ENCODE measurements around the gene NUP107. TPM values are rescaled to one million over a fixed set of nuclear protein-coding genes. Genes with fewer than 3 reads are reported as not detected.

NUP107 gene
- total and polyA plus RNA-seq, 11 donors = 10.4 to 27.0 (median 20.5) TPM

DNA sequence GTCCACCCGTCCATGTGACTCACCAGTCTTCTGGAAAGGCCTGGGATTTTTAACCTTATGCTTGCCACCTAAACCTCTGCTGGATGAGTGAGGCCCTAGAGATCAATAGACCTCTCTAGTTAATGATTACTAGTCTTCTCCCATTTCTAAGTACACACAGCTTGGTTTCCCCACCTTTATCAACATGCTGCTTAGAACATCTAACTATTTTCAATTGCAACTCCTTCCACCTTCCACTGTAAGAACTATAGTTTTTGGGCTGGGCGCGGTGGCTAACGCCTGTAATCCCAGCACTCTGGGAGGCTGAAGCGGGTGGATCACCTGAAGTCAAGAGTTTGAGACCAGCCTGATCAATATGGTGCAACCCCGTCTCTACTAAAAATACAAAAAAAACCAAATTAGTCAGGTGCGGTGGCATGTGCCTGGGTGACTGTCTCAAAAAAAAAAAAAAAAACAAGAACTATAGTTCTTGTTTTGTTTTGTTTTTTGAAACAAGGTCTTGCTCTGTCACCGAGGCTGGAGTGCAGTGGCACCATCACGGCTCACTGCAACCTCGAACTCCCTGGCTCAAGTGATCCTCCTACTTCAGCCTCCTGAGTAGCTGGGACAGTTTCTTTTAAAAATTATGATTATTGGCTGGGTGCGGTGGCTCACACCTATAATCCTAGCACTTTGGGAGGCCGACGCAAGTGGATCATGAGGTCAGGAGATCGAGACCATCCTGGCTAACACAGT, 102.5 kb downstream of the NUP107 start:
- H3K4me1 ChIP-seq = peaks cover 0 to 45% (median 0%) of the 10 kb centered on the region in 12 donors
- WGBS, 4 donors = 95 to 98% (median 97%) methylated on average over 14 of the region's 14 CpGs

DNA sequence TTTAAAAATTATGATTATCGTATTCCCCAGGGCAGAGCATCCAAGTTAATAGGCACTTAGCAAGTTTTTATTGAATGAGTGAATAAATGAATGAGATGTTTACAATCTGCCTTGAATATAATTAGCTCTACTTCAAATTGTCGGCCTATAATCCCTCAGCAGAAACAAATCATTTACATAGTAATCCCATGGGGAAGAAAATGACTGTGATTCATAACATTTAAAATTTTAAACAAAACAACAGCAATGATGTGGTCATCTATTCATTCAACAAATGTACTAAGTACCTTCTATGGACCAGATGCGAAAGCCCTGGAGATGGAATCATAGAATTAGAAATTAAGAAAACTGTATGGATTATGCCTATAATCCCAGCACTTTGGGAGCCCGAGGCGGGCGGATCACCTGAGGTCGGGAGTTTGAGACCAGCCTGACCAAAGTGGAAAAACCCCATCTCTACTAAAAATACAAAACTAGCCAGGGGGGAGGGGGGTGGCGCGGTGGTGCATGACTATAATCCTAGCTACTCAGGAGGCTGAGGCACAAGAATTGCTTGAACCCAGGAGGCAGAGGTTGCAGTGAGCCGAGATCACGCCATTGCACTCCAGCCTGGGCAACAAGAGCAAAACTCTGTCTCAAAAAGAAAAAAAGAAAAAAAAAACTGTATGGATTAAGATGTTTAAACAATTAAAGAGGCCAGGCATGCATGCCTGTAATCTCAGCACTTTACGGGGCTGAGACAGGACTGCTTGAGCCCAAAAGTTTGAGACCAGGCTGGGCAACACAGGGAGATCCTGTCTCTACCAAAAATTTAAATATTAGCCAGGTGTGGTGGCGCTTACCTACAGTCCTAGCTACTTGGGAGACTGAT, 103.5 kb downstream of the NUP107 start:
- ATAC-seq (no peak), DNase-seq (no peak)
- no peaks in the 10 kb centered on the region for H3K36me3 ChIP-seq
- H3K4me3 ChIP-seq = no peak overlapping the region
- intact Hi-C loops (cut with DNase I) = no loop called here
- H3K4me1 ChIP-seq = peaks cover 0 to 34% (median 0%) of the 10 kb centered on the region in 12 donors
- H3K27me3 ChIP-seq = no peaks in the 10 kb centered on the region
- WGBS, 4 donors = 93 to 96% (median 95%) methylated on average over 13 of the region's 13 CpGs
- no peak overlapping the region for H3K27ac ChIP-seq
- TF ChIP-seq, protein P1, sequence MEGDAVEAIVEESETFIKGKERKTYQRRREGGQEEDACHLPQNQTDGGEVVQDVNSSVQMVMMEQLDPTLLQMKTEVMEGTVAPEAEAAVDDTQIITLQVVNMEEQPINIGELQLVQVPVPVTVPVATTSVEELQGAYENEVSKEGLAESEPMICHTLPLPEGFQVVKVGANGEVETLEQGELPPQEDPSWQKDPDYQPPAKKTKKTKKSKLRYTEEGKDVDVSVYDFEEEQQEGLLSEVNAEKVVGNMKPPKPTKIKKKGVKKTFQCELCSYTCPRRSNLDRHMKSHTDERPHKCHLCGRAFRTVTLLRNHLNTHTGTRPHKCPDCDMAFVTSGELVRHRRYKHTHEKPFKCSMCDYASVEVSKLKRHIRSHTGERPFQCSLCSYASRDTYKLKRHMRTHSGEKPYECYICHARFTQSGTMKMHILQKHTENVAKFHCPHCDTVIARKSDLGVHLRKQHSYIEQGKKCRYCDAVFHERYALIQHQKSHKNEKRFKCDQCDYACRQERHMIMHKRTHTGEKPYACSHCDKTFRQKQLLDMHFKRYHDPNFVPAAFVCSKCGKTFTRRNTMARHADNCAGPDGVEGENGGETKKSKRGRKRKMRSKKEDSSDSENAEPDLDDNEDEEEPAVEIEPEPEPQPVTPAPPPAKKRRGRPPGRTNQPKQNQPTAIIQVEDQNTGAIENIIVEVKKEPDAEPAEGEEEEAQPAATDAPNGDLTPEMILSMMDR (IDR thresholded peaks at IDR 0.05) = no peak
- no peak for TF ChIP-seq POLR2A (IDR thresholded peaks at IDR 0.05)
- no peaks in the 10 kb centered on the region for H3K9me3 ChIP-seq

More for the DNA sequence above, 102.5 kb downstream of the NUP107 start:
- Histone ChIP-seq H3K27ac (no peak overlapping the region), H3K4me3 (no peak overlapping the region), H3K36me3 (no peaks in the 10 kb centered on the region), H3K9me3 (no peaks in the 10 kb centered on the region), H3K27me3 (no peaks in the 10 kb centered on the region)
- no peak for ATAC-seq
- TF ChIP-seq POLR2A (IDR thresholded peaks at IDR 0.05) = no peak
- TF ChIP-seq, protein P1 (IDR thresholded peaks at IDR 0.05) = no peak
- no peak for DNase-seq
- intact Hi-C loops (cut with DNase I) = loop anchor here in 1 of 10 donors (5.0 kb wide), 1 partner anchor 42 kb away; the partner anchor contains the start of gene SLC35E3

DNA sequence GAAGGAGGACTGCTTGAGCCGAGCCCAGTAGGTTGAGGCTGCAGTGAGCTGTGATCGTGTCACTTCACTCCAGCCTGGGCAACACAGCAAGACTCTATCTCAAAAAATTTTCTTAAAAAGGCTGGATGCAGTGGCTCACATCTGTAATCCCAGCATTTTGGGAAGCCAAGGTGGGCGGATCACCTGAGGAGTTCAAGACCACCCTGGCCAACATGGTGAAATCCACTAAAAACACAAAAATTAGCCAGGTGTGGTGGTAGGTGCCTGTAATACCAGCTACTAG, 104.1 kb downstream of the NUP107 start:
- H3K36me3 ChIP-seq = no peaks in the 10 kb centered on the region
- DNase-seq = no peak
- WGBS, 4 donors = 62 to 67% (median 64%) methylated on average over 3 of the region's 3 CpGs
- H3K4me1 ChIP-seq = peaks cover 0 to 29% (median 0%) of the 10 kb centered on the region in 12 donors
- H3K27ac ChIP-seq = no peak overlapping the region
- no peak overlapping the region for H3K4me3 ChIP-seq
- TF ChIP-seq POLR2A (IDR thresholded peaks at IDR 0.05) = no peak
- TF ChIP-seq, protein P1 (IDR thresholded peaks at IDR 0.05) = no peak
- no peaks in the 10 kb centered on the region for H3K9me3 ChIP-seq
- ATAC-seq = no peak
- H3K27me3 ChIP-seq = no peaks in the 10 kb centered on the region
- intact Hi-C loops (cut with DNase I) = no loop called here

DNA sequence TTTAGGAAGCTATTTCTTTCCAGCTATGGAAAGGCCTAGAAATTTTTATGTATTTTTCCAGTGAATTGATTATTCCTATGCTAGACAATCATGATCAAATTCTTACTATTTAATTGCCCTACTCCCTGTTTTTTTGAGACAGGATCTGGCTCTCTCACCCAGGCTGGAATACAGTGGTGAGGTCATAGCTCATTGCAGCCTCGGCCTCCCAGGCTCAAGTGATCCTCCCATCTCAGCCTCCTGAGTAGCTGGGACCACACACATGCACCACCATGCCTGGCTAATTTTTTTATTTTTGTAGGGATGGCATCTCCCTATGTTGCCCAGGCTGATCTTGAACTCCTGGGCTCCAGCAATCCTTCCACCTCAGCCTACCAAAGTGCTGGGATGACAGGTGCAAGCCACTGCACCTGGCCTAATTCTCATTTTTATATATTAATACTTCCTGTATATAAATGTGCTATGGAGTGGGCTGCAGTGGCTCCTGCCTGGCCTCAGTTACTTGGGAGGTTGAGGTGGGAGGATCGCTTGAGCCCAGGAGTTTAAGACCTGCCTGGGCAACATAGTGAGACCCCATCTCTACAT, 105.2 kb downstream of the NUP107 start:
- Histone ChIP-seq H3K4me1 (peaks cover 0 to 18% (median 0%) of the 10 kb centered on the region in 12 donors), H3K27ac (no peak overlapping the region), H3K27me3 (no peaks in the 10 kb centered on the region), H3K9me3 (no peaks in the 10 kb centered on the region), H3K36me3 (no peaks in the 10 kb centered on the region), H3K4me3 (no peak overlapping the region)
- intact Hi-C loops (cut with DNase I) = no loop called here
- no peak for ATAC-seq
- DNase-seq = no peak
- WGBS, 4 donors = 96 to 100% (median 99%) methylated on average over 2 of the region's 2 CpGs
- TF ChIP-seq, protein P1 (IDR thresholded peaks at IDR 0.05) = no peak
- TF ChIP-seq POLR2A (IDR thresholded peaks at IDR 0.05) = no peak
